Stimulated activated CD8-positive, alpha-beta memory T cell treated with anti-CD3 and anti-CD28 coated beads, Interleukin-15, amount 100 ng/mL, for 48 hours (primary cell): ENCODE data around the gene DGUOK.

Experiments
- DNase-seq, 2 donors: peaks; one replicate each; pipeline ENCODE4 v3.0.0-alpha.2; 2020; ENCODE audit warnings: low read depth in 2 of 2

DGUOK gene

DNA sequence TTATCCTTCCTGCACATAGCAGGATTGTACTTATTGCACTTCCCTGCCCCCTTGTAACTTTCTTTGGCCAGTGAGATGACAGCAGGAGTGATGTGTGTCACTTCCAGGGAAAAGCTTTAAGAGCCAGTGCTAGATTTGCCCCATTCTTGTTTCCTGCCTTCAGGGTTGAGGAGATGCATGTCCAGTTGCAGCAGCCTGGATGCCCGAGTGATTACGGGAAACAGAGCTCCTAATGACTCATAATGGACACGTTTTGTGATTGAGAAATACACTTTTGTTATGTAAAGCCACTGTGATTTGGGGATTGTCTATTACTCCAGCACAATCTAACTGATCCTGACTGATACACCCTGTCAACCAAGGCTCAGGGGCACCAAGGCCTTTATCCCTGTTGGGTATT lies 53.0 kb downstream of the DGUOK start:
- no peak for DNase-seq

DNA sequence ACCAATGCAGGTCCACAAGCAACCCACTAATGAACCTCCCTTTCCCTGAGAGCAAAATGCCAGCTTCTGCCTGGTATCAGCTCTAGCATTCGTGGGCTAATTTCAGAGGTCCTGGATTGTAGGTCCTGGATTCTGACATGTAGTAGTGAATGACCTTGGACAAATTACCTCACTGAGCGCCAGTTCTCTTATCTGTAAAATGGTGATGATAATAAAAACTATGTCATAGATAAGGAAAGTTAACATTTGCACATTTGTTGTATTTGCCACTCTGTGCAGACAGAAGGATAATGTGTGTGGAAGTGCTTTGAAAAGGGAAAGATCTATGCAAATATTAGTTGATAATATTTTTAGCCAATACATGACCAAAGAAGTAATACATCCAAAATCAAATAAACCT lies 53.9 kb downstream of the DGUOK start:
- no peak for DNase-seq

DNA sequence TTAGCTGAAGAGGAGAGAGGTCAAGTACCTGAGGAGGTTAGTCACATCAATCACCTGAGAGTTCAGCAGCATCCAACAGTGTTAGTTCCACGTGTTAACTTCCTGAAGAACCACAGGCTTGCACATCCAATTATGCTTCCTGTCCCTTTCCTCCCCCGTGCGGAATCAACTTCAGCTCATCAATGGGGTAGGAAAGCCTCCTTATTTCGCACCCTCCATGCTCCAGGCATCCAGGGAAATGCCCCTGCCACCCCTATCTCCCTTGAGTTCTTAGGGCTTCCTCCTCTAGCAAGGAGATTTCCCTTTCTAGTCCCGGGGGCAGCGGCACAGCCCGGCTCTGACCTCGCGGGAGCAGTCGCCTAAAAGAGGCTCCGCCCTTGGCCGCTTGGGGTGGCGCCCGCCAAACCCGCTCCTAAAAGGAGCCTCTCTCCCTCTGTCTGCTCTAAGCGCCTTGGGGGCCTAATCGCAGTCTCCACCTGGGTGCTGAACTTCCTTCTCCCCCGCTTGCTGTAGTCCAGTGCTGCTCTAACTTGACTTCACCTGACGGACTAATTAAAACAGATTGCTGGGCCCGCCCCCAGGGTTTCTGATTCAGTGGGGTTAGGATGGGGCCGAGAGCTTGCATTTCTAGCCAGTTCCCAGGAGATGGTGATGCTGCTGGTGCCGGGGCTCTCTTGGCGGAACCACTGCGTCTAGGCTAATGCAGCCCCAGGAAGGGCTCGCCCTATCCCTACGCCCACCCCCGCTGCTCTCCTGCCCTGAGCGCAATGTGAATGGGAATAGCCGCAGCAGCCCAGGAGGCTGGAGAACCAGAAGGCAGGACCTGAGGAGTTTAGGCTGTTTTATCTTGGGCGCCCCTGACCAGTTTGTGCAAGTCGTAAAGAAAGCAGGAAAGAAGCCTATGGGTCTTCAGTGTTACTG lies 54.7 kb downstream of the DGUOK start:
- no peak for DNase-seq

DNA sequence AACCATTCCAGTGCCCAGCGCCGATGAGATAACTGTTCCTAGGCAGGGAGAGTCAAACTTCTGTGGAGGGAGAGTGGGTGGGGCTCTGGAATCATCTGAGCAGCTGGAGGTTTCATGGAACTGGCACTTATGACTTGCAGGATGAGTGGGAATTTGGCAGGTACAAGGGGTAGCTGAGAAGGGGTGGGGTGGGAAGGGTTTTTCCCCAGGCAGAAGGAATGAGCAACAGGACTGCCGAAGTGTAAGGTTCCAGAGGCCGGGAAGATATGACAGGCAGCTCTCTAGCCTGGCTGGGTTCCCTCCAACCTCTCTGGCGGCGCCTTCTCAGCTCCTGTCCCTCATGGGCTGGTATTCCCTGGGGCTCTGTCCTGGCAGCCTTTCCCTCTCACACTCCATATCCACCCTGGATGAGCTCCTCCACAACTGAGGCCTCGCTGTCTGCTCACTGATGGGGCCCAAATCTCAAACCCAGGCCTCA lies 55.5 kb downstream of the DGUOK start:
- no peak for DNase-seq

DNA sequence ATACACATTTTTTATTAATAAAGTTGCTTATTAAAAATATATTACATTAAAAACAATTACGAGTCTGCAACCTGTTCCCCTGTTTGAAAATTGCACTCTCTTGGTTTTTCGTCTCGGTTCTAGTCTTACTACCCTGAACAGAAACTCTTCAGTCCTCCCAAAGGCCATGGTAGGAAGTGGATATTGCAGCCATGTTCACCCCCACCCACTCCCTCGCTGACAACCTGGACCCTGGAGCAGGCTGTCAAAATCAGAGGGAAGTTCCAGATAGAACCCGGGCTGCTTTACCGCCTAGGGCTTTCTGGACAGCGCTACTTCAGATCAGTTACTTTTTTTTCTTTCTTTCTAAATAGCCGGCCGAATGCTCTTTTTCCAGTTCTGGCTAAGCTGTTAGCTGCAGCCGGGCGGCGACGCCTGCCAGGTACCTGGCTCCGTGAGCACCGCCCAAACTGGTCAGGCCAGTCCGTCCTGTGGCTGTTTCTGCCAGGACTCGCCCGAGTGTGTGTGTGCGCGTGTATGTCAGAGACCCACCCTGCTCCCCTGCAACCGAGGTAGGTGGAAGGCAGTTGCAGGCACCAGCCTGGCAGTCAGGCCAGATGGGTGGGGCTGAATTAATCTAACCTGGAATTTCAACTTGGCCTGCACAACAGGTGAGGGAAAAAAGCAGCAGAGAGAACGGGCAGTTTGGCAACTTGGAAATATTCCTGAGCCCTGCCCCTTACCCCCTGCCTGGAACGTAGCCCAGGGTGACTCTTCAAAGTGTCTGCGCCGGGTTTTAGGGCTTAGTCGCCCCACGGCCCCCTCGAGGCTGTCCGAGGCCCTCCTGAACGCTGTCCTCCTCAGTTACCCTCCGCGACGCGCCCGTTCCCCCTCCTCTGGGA lies 56.9 kb downstream of the DGUOK start:
- DNase-seq = no peak

DNA sequence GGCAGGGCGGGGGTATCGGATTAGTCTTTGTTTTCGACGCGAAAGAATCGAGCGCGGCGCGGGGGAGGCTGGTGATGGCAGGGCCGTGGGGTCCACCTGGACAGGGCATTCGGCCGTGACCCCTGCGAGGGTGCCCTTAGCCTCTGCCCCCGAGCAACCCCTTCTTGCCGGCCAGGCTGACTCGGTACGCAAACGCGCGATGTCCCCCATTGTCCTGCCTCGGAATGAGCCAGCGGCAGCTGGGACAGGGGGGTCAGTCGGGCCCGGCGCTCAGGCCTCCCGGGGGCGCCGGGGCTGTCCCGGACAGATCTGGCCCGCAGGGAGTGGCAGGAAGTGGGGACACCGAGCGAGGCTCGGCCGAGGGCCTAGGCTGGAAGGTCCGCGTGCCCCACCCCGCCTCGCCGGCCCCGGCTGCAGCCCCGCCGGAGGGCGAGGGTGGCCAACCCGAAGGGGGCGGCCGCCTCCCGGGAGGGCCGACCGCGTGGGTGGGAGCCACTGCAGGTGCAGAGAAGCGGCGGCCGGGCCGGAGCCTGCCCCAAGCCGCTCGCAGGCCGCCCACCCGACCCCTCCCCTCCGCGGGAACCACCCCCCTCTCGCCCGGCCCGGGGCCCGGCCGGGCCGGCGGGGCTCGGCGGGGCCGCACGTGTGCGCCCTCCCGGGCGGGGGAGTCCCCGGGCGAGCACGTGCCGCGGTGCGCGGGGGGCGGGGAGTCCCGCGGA lies 57.7 kb downstream of the DGUOK start, which contains the start of gene TET3:
Gene TET3 (plus strand): TSS at position 708 of the 719 bp plus-strand sequence. CDS start 1,494 bp downstream, outside the sequence.
- DNase-seq = no peak

DNA sequence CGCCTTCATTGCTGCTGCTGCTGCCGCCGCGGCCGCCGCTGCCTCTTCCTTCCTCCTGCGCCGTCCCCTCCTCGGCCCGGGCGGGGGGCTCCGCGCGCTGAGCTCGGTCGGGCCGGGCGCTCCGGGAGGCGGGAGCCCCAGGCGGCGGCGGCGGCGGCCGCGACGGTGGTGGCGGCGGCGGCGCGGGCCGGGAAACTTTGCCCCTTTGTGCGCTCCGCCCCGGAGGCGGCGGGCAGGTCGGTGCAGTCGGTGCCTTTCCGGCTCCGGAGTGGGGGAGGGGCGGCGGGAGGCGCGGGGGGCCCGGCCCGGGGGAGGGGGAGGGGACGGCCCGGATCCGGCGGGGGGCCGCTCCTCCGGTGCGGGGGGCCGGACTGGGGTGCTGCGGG lies 58.2 kb downstream of the DGUOK start:
- peak in 1 of 2 donors; percentile 43 for DNase-seq

DNA sequence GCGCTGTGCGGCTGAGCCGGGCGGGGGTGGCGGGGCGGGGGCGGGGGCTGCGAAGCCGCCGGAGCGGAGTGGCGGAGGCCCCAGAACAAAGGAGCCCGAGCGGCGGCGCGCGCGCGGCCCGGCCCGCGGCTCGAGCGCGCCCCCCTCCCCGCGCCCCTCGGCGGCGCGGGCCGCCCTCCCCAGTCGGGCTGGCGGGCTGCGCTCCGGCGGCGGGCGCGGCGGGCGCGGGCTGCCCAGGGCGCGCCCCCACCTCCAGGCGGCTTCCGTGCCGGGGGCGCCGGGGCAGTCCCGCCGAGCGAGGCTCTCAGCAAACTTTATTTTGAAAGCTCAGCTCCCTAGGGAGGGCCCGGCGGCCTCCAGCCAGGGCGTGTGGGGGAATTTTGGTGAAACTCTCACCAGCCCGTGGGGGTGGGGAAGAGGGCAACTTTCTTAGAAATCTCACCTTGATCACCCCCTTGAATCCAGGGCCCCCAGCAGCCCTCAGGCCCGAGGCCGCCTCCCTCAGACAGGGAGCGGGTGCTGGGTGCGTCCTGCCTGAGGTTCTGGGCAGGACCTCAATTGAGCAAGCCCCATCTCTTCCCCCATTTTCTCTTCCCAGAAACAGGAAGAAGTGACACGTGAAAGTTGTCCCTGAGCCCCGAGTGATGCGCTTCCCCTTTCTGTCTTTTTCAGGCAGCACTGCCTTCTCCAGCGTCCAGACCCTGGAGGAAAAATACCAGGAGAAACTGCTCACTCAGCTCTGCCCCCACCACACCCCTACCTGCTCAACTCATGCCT lies 58.8 kb downstream of the DGUOK start:
- peak in 1 of 2 donors; percentile 74 for DNase-seq

DNA sequence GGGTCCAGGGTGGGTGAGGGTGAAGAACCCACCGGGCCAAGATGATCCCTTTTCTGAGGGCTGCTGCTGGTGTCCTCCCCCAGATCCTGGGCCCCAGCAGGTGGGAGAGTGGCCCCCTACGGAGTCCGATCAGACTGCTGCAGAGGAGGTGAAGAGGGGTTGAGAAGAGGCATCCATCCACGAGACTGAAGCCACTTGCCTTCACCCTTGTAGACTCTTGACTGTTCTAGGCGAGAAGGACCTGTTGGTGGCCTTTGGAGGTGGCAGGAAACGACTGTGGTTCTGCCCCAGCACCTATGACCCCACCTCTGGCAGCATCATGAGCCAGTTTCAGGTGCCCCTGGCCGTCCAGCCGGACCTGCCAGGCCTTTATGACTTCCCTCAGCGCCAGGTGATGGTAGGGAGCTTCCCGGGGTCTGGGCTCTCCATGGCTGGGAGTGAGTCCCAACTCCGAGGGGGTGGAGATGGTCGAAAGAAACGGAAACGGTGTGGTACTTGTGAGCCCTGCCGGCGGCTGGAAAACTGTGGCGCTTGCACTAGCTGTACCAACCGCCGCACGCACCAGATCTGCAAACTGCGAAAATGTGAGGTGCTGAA lies 59.5 kb downstream of the DGUOK start:
- DNase-seq = no peak

DNA sequence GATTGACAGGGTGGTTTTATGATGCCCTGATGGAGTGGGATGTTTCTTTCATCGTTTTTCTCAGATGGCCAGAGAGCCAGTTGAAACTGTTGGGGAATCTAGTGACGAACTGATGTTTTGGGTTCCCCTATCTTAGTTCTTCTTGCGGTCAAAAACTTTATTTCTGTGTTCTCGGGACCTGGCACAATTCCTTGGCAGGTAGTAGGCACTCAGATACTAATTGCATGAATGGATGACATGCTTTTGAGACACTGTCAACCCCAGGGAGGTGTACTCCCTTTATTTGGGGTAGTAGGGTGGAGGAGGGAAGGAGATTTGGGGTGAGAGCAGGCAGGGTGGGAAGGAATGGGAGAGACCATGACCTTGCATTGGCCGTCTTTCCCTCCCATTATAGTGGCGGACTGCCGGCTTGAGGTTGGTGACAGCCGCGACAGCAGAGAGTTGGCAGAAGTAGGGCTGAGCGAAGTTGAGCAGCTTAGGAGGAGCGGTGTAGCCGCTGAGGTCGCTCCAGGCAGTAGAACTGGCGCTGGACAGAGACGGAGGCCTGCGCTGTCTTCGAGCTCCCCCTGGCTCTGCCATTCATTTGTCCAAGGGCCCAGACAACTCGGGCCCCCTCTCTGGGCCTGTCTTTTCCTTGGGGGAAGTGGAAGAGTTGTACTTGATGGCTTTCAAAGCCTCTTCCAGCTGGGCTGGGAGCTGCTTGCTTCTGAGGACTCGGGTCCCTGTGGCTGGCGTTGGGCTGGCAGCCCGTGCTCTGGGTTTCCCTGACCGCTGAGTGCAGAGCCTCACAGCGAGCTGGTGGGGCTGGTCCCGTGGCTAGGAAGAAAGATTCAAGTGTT lies 60.6 kb downstream of the DGUOK start:
- DNase-seq = no peak

DNA sequence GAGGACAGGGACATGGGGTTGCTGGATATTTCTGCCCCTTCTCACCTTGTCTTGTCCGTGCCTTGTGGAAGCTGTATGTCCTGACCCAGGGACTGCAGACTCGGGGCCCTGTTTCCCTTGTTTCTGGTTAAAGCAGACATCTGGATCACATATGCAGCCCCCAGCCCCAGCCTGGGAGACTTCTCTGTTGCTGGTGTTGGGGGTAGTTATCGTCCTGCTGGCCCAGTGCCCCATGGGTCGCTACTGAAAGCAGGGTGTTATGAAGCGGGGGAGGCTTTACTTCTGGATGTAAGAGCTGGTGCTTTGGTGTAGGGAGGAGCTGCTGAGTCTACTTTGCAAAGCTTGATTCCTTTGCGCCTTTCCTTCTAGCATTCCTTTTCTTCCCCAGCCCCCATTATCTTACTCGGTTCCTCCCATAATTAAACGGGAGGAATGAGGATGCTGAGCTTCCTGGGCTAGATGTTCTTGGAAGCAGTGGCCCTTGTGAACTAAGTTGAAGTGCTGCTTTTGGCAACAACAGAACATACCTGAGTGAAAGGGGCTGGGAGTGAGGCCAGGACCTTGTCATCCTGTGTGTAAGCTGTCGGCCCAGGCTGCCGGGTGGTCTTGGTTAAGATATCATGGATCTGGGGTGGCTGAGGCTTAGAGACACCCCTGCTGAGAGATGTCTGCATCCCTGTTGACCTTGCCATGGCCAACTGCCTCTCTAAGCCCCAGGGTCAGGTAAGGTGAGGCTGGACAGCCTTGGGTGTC lies 61.4 kb downstream of the DGUOK start:
- DNase-seq = no peak

DNA sequence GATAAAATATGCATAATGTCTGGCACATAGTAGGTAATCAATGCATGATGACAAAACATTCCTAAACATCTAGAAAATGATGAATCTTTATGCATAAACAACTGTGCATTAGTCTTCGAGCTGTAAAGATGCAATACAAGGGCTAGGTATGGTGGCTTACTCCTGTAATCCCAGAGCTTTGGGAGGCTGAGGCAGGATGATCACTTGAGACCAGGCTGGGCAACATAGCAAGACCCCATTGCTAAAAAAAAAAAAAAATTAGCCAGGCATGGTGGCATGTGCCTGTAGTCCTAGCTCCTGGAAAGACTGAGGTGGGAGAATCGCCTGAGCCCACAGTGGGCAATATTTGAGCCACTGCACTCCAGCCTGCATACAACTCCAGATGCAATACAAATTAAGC lies 63.3 kb downstream of the DGUOK start:
- no peak for DNase-seq

DNA sequence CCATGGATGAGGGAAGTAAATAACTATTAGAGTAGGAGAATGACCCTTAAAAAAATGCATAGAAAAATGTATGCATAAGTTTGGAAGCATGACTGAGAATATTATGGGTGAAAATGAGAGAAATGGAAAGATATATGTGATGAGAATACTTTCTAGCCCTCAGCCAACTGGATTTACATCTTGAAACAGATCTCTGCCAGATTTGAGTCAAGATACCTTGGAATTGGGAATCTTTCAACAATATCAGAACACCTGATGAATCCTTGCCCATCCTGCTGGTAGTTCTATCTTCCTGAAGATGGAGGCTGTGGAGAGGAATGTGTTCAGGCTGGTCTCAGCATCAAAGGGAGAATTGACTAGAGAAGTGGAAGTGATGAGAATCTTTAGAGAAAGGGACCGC lies 63.9 kb downstream of the DGUOK start:
- DNase-seq = no peak

DNA sequence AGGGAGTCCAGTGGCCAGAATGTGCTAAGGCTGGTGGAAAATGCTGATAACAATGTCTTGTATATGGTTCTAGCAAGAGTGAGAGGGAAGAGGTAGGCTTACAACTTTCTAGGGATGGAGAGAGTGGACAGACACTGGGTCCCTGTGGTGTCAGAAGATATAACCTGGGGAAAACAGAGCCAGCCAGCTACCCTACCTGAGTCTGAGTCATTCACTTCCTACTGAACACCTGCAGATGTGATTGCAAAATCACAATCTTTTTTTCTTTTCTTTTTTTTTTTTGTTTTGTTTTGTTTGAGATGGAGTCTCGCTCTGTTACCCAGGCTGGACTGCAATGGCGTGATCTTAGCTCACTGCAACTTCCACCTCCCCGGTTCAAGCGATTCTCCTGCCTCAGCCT lies 65.4 kb downstream of the DGUOK start:
- no peak for DNase-seq

DNA sequence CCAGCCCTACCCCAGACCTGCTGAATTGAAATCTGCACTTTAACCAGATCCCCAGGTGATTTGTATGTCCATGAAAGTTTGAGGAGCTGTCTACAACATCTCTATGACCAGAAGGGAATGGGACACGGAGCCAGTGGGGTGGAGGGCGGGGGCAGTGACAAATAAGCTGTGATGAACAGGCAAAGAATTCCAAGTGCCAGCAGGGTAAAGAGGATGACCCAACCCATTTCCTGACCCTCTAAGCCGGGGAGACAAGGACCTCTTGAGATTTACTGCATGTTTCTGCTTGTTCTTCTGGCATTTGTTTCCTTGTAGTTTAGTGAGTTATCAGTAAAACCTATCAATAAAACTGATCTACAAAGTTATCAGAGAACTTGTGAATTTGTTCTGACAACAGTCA lies 66.7 kb downstream of the DGUOK start:
- DNase-seq = no peak

DNA sequence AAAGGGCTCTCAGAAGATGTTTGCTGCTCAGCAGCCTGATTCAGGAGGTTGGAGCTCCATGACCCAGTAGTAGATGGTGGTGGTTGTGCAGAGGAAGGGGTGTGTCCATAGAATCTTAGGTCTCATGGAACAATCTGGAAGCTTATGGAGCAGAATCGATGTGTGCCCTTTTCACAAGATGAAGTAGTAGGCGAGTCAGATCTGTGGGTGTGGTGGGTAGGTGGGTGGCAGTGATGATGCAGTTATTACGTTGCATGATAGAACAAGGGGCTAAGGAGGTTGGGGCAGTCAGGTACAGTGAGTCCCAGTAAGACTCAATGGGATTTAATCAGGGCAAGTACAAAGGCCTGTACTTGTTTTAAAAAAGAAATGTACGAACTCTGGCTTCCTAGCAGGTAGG lies 67.1 kb downstream of the DGUOK start:
- no peak for DNase-seq

DNA sequence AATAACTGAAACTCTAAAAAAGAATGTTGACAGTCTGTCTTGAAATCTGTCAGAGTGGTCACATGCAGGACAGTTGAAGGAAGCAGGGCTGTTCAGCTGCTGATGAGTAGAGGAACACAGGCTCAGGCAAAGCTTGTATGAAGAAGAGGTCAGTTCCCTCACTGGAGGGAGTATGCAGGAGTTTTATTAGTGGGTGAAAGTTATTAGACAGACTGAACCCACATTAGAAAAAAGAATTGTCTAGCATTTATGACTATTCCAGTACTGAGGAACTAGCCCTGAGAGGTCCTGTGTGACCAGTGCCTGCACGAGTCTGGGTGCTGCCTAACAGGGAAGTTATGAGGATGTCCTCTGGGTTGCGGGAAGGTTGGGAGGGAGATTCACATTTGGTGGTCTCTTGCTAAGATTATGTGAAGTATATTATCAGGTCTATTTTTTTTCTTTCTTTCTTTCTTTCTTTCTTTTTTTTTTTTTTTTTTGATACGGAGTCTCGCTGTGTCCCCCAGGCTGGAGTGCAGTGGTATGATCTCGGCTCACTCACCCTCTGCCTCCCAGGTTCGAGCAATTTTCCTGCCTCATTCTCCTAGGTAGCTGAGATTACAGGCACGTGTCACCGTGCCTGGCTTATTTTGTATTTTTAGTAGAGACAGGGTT lies 67.6 kb downstream of the DGUOK start:
- DNase-seq = no peak

DNA sequence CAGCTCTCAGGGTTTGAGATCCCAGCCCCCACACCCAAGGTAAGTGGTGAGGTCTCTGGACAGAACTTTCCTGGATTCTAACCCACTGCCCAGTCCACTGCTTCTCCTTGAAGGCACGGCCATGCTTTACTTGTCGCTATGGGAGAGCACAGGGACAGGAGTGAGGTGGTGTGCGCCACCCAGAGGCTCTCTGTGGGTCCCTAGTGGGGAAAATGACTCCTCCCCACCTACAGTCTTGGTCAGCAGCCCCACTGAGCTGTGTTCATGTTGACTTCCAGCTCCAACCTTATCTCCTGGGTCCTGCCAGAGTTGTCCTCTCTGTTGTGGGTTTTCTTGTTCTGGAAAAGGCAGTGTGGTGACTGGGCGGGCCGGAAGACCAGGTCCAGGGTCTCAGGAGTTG lies 69.1 kb downstream of the DGUOK start:
- no peak for DNase-seq

DNA sequence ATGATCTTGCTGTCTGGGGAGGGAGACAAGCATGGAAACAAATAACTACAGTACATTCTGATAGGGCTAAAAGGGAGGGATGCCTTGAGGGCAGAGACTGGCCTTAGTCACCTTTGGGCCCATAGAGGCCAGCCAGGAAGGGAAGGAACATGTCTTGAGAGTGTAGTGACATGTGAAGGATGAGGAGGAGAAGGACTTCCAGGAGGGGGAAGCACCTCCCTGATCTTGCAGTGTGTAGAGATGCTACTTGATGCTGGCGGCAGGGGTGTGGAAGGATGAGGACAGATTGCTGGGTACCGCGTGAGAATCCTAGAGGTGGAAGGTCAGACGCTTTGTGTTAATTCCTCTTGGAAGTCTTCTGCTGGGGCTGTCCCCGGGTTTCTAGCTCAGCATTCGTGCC lies 71.1 kb downstream of the DGUOK start:
- DNase-seq = no peak
